ENCODE data around the gene TTLL11.
"Not testable (repeated sequence)": the region's sequence is repeated elsewhere in the genome, so short reads cannot be mapped to it uniquely, and the experiment has no call there.

The TTLL11 gene

GRCh38 chr9:121895358-121895757 is 197.8 kb downstream of the TTLL11 start:
- no peak for DNase-seq

- DNase-seq: not testable (repeated sequence)
Measured at GRCh38 chr9:121894380-121894779, 198.7 kb downstream of the TTLL11 start.

- DNase-seq: no peak
Measured at GRCh38 chr9:121893786-121894185, 199.3 kb downstream of the TTLL11 start.

GRCh38 chr9:121892706-121893105 is 200.4 kb downstream of the TTLL11 start:
- DNase-seq: no peak

DNA sequence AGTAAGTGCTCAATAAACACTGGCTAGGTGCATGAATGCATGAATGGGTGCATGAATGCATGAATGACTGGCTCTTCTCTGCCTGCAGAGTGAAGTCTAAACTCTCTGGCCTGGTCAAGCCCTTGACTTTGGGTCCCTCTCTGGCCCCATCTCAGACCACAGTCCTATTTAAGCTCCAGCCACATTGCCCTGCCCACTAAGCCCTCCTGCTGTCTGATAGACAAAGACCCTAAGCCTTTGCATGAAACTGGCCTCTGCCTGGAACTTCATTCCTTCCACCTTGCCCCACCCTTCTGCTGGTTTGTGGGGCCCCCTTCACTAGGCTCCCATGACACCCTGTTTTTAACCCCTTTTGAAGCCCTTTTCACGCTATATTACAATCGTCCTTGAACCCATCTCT is 202.4 kb downstream of the TTLL11 start:
- DNase-seq: no peak

DNA sequence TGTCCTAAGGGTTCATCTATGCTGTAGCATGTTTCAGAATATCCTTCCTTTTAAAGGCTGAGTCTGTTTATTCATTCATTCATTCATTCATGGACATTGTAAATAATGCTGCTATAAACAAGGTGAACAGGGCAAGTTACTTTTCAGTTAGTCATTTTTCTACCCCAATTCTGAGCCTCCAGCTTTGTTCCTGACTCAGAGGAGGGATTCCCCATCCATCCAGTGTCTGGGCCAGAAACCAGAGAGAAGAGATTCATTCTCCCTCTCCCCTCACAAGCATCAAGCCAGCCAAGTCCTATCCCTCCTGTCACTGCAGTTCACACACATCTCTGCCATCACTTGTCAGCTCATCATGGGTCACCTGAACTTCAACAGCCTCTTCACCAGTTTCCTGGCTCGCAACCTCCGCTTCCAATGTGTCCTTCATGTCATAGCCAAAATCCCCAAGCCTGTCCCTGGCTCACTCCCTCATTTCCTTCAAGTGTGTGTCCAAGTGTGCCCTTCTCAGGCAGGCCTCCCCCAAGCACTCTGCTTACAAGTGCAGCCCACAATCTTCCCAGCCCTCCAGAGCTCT is 203.0 kb downstream of the TTLL11 start:
- DNase-seq: peak; percentile 54

DNA sequence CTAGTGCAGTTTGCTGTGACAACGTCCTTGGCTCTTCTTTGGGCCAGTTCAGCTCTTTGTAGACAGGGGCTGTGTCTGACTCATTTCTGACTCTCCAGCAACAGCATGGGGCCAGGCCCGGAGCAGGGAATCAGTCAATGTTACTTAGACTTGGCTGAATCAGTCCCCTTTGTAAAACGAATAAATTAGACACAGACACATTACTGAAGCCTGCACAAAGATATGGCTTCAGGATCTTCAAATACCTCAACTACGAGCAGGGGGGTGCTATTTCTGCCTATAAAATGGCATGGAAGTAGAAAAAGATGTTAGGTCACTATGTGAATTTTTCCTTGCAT is 204.7 kb downstream of the TTLL11 start:
- DNase-seq: no peak

GRCh38 chr9:121887553-121888437 is 205.3 kb downstream of the TTLL11 start:
- DNase-seq: no peak

GRCh38 chr9:121886759-121887485 is 206.2 kb downstream of the TTLL11 start:
- DNase-seq: no peak

GRCh38 chr9:121885345-121885901 is 207.7 kb downstream of the TTLL11 start:
- DNase-seq: no peak

DNA sequence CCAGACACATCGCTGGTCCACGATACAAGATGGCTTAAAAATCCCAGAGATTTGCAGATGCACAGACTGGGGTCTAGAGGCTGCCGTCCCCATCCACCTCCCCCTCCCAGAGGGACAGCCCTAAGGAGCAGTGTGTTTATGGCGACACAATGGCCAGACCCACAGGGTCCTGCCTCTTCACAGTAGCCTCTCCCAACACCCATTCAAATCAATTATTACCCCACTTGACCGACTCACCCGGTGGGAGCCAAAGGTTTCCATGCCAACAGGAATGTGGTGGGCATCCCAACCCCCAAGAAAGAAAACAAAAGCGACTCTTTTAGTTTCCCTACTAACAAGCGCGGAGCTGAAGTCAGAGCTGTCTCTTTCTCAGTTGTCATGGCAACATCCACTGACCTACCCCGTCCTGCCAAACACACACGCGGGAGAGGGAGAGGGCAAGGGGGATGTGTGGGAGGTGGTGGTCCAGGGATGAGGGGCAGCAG is 209.0 kb downstream of the TTLL11 start:
- no peak for DNase-seq

DNA sequence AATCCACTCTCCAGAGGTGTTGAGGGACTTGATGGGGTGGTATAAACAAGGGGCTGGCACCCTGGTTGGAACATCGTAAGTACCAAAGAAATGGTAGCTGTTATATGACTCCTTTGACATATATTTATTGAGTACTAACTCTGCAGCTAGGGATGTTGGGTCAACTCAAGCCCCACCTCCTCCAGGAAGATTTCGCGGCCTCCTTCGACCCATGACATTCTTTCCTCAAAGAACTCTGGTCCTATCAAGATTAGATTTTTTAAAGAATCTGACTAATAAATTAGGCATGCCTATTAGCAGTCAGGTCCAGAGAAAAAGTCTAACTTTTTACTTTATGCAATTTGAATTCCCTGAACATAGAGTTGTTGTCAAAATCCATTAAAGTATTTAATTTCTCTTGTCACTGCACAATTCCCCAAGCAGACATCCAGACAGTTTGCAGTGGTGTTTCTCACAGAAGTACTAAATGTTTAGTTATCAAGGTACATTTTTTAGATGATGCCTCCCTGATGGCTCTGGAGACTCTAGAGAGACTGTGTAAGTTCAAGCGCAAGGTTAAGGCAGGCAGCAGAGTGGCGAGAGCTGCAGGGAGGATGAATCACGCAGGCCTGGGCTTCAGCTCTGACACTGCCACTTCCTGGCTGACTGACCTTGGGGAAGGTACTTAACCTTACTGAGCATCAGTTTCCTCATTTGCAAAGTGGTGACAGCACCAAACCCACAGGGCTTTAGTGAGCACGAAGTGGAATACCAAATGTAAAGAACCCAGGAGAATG is 209.6 kb downstream of the TTLL11 start:
- DNase-seq: no peak

DNA sequence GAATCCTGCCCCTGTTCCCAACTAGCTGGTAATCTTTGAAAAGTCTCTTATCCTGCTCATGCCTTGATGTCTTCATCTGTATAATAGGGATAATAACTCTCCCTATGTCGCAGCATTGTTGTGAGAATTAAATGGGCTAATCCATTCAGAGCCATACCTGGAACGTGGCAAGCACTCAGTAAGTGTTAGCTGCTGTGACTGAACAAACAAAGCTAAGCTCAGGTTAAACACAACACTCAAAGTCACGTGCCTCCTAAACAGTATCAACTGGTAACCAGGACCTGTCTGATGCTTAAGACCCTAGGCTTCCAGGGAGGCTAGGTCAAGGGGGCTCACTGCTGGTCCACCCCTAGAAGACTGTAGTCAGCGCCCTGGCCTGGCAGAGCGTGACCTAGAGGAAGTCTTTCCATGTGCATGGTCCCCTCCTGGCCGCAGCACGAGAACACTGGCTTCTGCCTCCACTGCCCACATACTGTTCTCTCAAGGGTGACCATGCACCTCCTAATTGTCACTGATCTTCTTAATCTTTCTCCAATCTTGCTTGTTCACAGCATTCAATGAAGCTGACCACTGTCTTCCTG is 211.1 kb downstream of the TTLL11 start:
- DNase-seq: peak; percentile 82

DNA sequence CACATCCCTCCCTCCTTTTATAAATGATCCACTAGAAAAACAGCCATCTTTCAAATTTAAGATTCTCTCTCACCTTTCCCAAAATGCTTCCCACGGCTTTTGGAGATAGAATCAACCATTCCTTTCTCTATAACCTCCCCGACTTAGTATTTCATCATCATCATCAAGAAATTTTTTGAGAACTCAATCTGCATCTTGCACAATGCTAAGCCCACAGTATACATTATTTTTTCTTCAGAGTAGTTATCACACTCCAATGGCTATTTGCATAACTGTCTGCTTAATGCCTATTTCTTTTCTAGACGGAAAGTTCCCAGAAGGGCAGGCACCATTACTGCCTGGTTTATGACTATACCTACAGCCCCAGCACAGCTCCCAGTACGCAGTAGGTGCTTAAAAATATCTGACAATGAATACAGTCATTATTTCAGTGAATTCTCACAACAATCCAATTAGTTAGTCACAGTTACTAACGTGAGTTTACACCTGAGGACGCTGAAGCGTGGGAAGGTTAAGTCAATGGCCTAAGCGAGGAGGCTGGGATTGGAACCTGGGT is 212.7 kb downstream of the TTLL11 start:
- no peak for DNase-seq

- no peak for DNase-seq
Measured at GRCh38 chr9:121878271-121878822, 214.8 kb downstream of the TTLL11 start.

DNA sequence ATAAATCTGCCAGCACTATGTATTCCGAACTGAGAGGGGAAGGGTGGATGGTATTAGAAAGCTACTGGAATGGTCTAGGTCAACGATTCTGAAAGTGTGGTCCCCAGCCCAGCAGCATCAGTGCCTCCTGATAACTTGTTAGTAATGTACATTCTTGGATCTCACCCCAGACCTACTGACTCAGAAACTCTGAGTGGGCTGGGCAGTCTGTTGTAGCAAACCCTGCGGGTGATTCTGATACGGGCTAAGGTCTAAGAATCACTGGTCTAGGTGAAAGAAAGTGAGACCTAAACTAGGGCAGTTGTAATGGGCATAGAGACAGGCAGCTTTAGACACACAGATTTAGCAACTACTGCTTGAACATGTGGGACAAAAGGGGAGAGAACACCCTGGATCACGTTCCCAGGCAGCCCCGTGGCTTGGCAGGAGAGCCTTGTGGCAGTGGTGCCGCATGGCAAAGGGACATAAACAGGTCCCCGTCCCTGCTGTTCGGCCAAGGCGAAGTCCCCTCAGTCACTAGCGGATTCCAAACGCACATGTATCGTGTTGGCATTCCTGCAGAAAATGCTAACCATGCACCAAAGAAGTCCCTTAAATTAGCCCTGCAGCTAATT is 216.3 kb downstream of the TTLL11 start:
- DNase-seq: no peak

DNA sequence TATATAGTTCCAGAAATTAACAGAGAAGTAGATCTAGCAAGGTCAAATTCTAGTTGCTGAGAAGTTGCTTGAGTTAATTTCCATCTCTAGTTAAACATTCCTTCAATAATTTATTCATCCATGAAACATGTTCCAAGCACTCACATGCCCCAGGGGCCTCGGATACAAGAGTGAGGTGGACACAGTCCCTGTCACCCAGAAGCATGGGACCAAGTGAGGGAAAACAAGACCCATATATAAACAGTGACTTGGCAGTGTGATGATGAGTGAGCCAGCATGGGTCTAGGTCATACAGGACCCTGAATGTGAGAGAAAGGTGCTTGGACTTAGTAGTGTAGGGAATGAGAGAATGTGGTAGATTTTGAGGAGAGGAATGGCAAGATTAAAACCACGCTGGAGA is 216.9 kb downstream of the TTLL11 start:
- DNase-seq: no peak

DNA sequence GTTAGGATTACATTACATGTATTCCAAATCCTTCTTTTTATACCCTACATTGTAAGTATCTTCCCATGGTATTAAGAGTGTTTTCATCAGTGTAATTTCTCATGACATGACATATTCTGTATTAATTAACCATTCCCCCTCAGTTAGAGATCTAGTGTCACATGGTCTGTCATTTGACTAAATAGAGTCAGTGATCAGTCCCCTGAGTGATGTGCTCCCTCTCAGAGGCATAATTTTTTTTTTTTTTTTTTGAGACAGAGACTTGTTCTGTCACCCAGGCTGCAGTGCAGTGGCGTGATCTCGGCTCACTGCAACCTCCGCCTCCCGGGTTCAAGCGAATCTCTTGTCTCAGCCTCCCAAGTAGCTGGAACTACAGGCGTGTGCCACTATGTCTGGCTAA is 218.6 kb downstream of the TTLL11 start:
- no peak for DNase-seq

GRCh38 chr9:121871431-121872025 is 221.6 kb downstream of the TTLL11 start:
- no peak for DNase-seq

DNA sequence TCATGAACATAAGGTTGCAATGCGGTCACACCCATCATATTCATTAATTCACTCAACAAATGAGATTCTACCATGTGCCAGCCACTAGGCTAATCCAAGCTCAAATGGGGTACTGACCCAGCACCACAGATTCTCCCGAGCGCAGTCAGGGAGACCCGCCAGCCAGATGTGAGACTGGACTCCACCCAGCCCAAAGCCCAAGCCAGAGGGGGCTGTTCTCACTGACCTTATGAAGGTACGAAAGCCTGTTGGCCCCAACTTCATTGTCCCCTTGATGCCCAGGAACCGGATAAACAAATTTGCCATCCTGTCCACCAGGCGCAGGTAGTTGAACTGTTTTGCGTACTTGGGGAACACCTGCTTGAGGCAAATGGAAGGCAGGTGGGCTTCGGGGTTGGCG is 222.8 kb downstream of the TTLL11 start:
- no peak for DNase-seq

- no peak for DNase-seq
Measured at GRCh38 chr9:121868626-121869025, 224.5 kb downstream of the TTLL11 start.
